HepG2 (cell line): Measurements from ENCODE around the gene PUM1. TPM values are rescaled to one million over a fixed set of nuclear protein-coding genes. Genes with fewer than 3 reads are reported as not detected.
A peak's percentile ranks its signal among the peaks of the same experiment; 100 is the strongest.

Source experiments
- ATAC-seq: fragments of 200-7000 bp; cut with Tn5 transposase; 3 replicates; pipeline ENCODE4 v1.9.1; 2020; ENCODE audit warnings: mild to moderate bottlenecking, moderate library complexity
- BruUV-seq: library from RNA; stranded (reverse); fragments of 400-500 nt; replicated peaks from 2 replicates; lab custom pipeline; 2021; lab: Mats Ljungman, UMichigan
- CTCF ChIA-PET: fragments of 300-600 bp; formaldehyde crosslinking; extraction: SDS; loops from one replicate; lab custom pipeline; 2021; ENCODE audit warnings: low total read pairs, inconsistent platforms, low intra/inter-chr PET ratio; lab: Yijun Ruan, JAX
- POLR2A ChIA-PET: fragments of 350-600 bp; sonication (Branson Sonifier 250); formaldehyde crosslinking; loops from one replicate; lab custom pipeline; 2020; ENCODE audit warnings: antibody characterized with exemption, inconsistent platforms; lab: Yijun Ruan, JAX
- DNase-seq: peaks from one replicate; pipeline ENCODE4 v3.0.0-alpha.2; 2015; ENCODE audit warnings: low spot score
- FAIRE-seq: peaks from 3 replicates; lab custom pipeline; 2011; peaks lifted over from hg19 to GRCh38; lab: Jason Lieb, UNC
- H2AFZ ChIP-seq: one replicate; pipeline ENCODE4 v1.6.1; 2011; ENCODE audit warnings: low read length, inconsistent platforms
- H3K27ac ChIP-seq: fragments of 300-600 bp; 3 replicates; pipeline ENCODE4 v1.8.0; 2011; ENCODE audit warnings: mixed run types, mild to moderate bottlenecking, mixed read lengths, low read length, inconsistent platforms; ENCODE audit not compliant: insufficient read depth; ENCODE audit errors: extremely low read length
- H3K27me3 ChIP-seq, 2 experiments: fragments of 200-600 bp in 1 of 2; 2 replicates in 1 of 2; 3 replicates in 1 of 2; pipeline versions ENCODE4 v1.6.0 to v1.8.0; 2011; ENCODE audit warnings: low read length in 2 of 2, mild to moderate bottlenecking in 2 of 2, moderate library complexity in 2 of 2, inconsistent platforms in 1 of 2; ENCODE audit not compliant: insufficient read depth in 2 of 2, control insufficient read depth in 1 of 2
- H3K36me3 ChIP-seq, 2 experiments: fragments of 200-600 bp in 1 of 2; replicated peaks in 1 of 2; 2 replicates in 1 of 2; 3 replicates in 1 of 2; pipeline versions ENCODE4 v1.5.1 to v1.8.0; 2011; ENCODE audit warnings: low read length in 2 of 2, inconsistent platforms in 1 of 2; ENCODE audit not compliant: insufficient read depth in 2 of 2, control insufficient read depth in 1 of 2
- H3K4me1 ChIP-seq: 2 replicates; pipeline ENCODE4 v1.5.1; 2012; ENCODE audit warnings: low read length, inconsistent platforms; ENCODE audit not compliant: insufficient read depth
- H3K4me2 ChIP-seq: 2 replicates; pipeline ENCODE4 v1.6.0; 2011; ENCODE audit warnings: low read depth, low read length, inconsistent platforms
- H3K4me3 ChIP-seq, 3 experiments: fragments of 200-600 bp in 1 of 3; sonication (generic), shearing (Covaris generic) in 1 of 3; replicated peaks in 1 of 3; 2 replicates each; pipeline ENCODE4 v1.5.1; 2011 to 2016; ENCODE audit warnings: low read length in 3 of 3, inconsistent platforms in 2 of 3, low read depth in 2 of 3, mild to moderate bottlenecking in 2 of 3, control low read depth in 1 of 3, mixed read lengths in 1 of 3; ENCODE audit not compliant: insufficient read depth in 1 of 3
- H3K79me2 ChIP-seq: one replicate; pipeline ENCODE4 v1.6.1; 2011; ENCODE audit warnings: low read length, inconsistent platforms; ENCODE audit not compliant: insufficient read depth
- H3K9ac ChIP-seq: 2 replicates; pipeline ENCODE4 v1.6.0; 2011; ENCODE audit warnings: mild to moderate bottlenecking, low read depth, low read length, inconsistent platforms; ENCODE audit not compliant: insufficient read depth
- H3K9me3 ChIP-seq: 2 replicates; pipeline ENCODE4 v1.5.1; 2012; ENCODE audit warnings: mild to moderate bottlenecking, low read length
- H4K20me1 ChIP-seq: 2 replicates; pipeline ENCODE4 v1.6.0; 2011; ENCODE audit warnings: inconsistent platforms, mild to moderate bottlenecking, low read length, moderate library complexity; ENCODE audit not compliant: insufficient read depth
- ARHGAP35 ChIP-seq: sonication (generic); formaldehyde crosslinking; IDR thresholded peaks from 2 replicates; pipeline ENCODE4 v1.9.0; 2022; ENCODE audit warnings: mild to moderate bottlenecking, inconsistent platforms, moderate library complexity, missing genetic modification reagents, borderline replicate concordance
- ATF7 ChIP-seq, 2 experiments: fragments of 450-650 bp in 1 of 2; sonication (generic) in 1 of 2; formaldehyde crosslinking in 1 of 2; IDR thresholded peaks; 2 replicates each; pipeline versions ENCODE4 v1.4.0 to v1.6.1; 2016 to 2020; ENCODE audit warnings: antibody characterized with exemption in 1 of 2, mild to moderate bottlenecking in 1 of 2, missing genetic modification reagents in 1 of 2
- DMAP1 ChIP-seq: IDR thresholded peaks from 2 replicates; pipeline ENCODE4 v1.6.1; 2016
- NFYB ChIP-seq: sonication (generic); formaldehyde crosslinking; IDR thresholded peaks from 2 replicates; pipeline ENCODE4 v1.4.0; 2020; ENCODE audit warnings: missing genetic modification reagents
- PHB2 ChIP-seq: fragments of 450-650 bp; IDR thresholded peaks from 2 replicates; pipeline ENCODE4 v1.6.1; 2018; ENCODE audit not compliant: partially characterized antibody
- THAP11 ChIP-seq: IDR thresholded peaks from 2 replicates; pipeline ENCODE4 v1.6.1; 2016; ENCODE audit warnings: missing biosample characterization, missing genetic modification reagents
- ZNF234 ChIP-seq: sonication (generic); formaldehyde crosslinking; conservative IDR thresholded peaks from 2 replicates; pipeline ENCODE4 v1.5.1; 2020; ENCODE audit warnings: mild to moderate bottlenecking, missing genetic modification reagents
- ZNF260 ChIP-seq: sonication (generic); formaldehyde crosslinking; IDR thresholded peaks from 2 replicates; pipeline ENCODE4 v1.4.0; 2020; ENCODE audit warnings: missing genetic modification reagents, low read depth, mild to moderate bottlenecking, borderline replicate concordance
- ZNF572 ChIP-seq: sonication (generic); formaldehyde crosslinking; IDR thresholded peaks from 2 replicates; pipeline ENCODE4 v1.5.1; 2020; ENCODE audit warnings: mild to moderate bottlenecking, missing genetic modification reagents
- ZNF660 ChIP-seq: sonication (generic); formaldehyde crosslinking; IDR thresholded peaks from 2 replicates; pipeline ENCODE4 v1.5.1; 2020; ENCODE audit warnings: mild to moderate bottlenecking, low read depth, missing genetic modification reagents, borderline replicate concordance
- ZNF775 ChIP-seq: sonication (generic); formaldehyde crosslinking; IDR thresholded peaks from 2 replicates; pipeline ENCODE4 v1.4.0; 2020; ENCODE audit warnings: missing genetic modification reagents, mild to moderate bottlenecking, moderate library complexity, borderline replicate concordance
- ZNF780A ChIP-seq: sonication (generic); formaldehyde crosslinking; IDR thresholded peaks from 2 replicates; pipeline ENCODE4 v1.8.0; 2022; ENCODE audit warnings: mild to moderate bottlenecking, missing genetic modification reagents, moderate library complexity
- ZNF790 ChIP-seq: sonication (generic); formaldehyde crosslinking; IDR thresholded peaks from 2 replicates; pipeline ENCODE4 v1.8.0; 2022; ENCODE audit warnings: missing genetic modification reagents, mild to moderate bottlenecking, borderline replicate concordance
- WGBS: methylation state at CpG from one replicate; pipeline ENCODE4 v1.1.6; 2017; ENCODE audit warnings: low lambda C conversion rate; 5-methylcytosine and 5-hydroxymethylcytosine counted together
- in situ Hi-C: cut with HindIII; loops from 2 replicates; pipeline ENCODE4 v1.10.0; 2017; ENCODE audit warnings: low pct_unique_long_range_greater_than_20kb; ENCODE audit not compliant: extremely low pct_ligation_motif_present
- intact Hi-C: fragments of 100-400 bp; cut with micrococcal nuclease; formaldehyde crosslinking; loops from one replicate; pipeline ENCODE4 v1.10.0; 2022; ENCODE audit not compliant: unreplicated experiment
- polyA plus RNA-seq, 8 experiments: library from polyadenylated mRNA; depleted of rRNA in 3 of 8; stranded (reverse) in 7 of 8; unstranded in 1 of 8; fragments of >200 nt; fragmentation: Illumina TruSeq in 4 of 8; extraction: Trizol in 4 of 8; gene quantifications; 2 replicates each; pipeline versions ENCODE4 v1.2.1 to v1.2.3, GENCODE V29; 2011 to 2016; ENCODE audit warnings: low read depth in 4 of 8, missing spikeins in 1 of 8, mixed read lengths in 1 of 8; ENCODE audit not compliant: insufficient read depth in 1 of 8
- total RNA-seq, 5 experiments: library from RNA; depleted of rRNA; stranded (reverse); fragments of >200 nt; fragmentation: Illumina TruSeq; extraction: Trizol; gene quantifications; 2 replicates each; pipeline ENCODE4 v1.2.3, GENCODE V29; 2016; ENCODE audit warnings: low read depth in 1 of 5
- TF ChIP-seq, protein P1 (sequence below): sonication (generic); formaldehyde crosslinking; IDR thresholded peaks from 2 replicates; pipeline ENCODE4 v1.4.0; 2020; ENCODE audit warnings: missing genetic modification reagents
- TF ChIP-seq, protein P2 (sequence below): sonication (generic); formaldehyde crosslinking; IDR thresholded peaks from 2 replicates; pipeline ENCODE4 v1.5.1; 2020; ENCODE audit warnings: mild to moderate bottlenecking, missing genetic modification reagents, moderate library complexity
- TF ChIP-seq, protein P3 (sequence below): IDR thresholded peaks from 2 replicates; pipeline ENCODE4 v1.6.1; 2012; ENCODE audit warnings: inconsistent platforms

PUM1 gene
- total and polyA plus RNA-seq, 2 of the 13 experiments (the other 11 are each of a cell fraction or from before 2014, with no cell fraction given), result 64.7 to 91.0 TPM

DNA sequence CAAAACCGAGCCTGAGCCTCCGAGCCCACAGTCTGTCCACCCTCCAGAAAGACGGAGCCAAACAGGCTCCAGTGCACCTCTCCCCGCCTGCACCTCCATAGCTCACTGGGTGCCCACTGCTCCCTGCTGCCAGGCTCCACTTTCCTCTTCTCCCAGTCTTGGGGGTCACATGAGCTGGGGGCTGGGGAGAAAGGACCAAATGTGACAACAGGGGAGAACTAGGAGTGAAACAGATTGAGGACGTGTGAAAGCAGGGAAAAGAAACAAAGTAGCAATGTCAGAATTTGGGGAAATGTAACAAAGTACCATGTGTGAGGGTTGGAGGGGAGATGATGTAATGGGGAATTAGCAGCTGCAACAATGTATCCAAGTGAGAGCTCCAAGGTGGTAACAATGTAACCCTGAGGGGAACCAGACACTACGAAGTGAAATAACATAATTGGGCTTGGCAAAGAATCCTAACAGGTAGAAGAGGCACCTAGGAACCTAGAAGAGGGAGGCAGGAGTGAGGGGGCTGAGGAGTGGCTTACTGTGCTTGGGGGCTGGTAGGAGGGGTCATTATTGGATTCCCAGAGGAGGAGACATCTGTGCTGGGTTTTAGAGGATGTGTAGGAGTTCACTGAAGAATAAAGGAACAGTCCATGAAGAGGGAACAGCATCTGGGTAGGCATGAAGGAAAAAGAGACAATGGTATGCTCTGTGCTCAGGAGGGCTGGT is 169.4 kb downstream of the PUM1 start:
- WGBS, result 15% methylated on average over 6 of the region's 6 CpGs
- in situ Hi-C loops, result no loop called here
- DNase-seq (no peak), FAIRE-seq (no peak), ATAC-seq (no peak)
- Histone ChIP-seq H4K20me1 (no peaks in the 10 kb centered on the region), H3K36me3 (no peaks in the 10 kb centered on the region), H3K4me1 (peaks cover 20% of the 10 kb centered on the region), H3K4me3 (no peak overlapping the region), H3K9me3 (no peaks in the 10 kb centered on the region), H3K9ac (no peak overlapping the region), H2AFZ (no peak overlapping the region), H3K27ac (no peak overlapping the region), H3K79me2 (no peaks in the 10 kb centered on the region), H3K4me2 (no peak overlapping the region), H3K27me3 (peaks cover 2 to 4% of the 10 kb centered on the region in 2 experiments; a peak in 2 of 5 replicates)
- ChIA-PET POLR2A (no interaction called here), CTCF (no interaction called here)
- intact Hi-C loops, result no loop called here
- TF ChIP-seq ATF7 (IDR thresholded peaks at IDR 0.05) (peak; percentile 19; the same call in 1 of the 2 replicates), ATF7 (CRISPR knock-in tag; IDR thresholded peaks at IDR 0.05) (no peak), ZNF260 (no peak), PHB2 (no peak), ARHGAP35 (CRISPR knock-in tag) (no peak), ZNF234 (CRISPR knock-in tag) (no peak), DMAP1 (no peak)
- no TSS peak for BruUV-seq

DNA sequence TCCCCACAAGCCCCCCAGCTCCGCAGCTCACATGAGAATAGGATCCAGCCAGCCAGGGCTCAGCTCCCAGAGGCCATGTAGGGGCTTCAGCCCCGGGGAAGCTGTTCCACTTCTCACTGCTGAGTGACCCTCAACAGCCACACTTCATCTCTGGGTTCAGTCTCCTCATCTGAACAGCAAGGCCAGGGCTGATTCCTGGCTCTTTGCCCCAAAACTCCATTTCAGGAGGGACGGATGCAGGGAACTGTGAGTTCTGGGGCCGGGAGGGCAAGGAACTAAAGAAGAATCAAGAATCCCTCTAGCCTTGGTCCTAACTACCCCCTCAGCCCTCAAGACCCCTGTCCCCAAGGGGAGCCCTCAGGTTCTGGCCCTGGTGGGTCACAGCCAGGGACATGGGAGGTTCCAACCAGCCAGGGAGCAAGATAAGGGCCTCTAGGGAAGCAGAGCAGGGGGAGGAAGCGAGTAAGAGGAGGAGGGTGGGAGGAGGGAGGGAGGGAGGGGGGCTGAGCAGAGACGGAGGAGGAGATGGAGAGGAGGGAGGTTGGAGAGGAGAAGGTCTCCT is 170.1 kb downstream of the PUM1 start:
- ChIA-PET POLR2A (no interaction called here), CTCF (no interaction called here)
- BruUV-seq, result no TSS peak
- Histone ChIP-seq H3K9ac (no peak overlapping the region), H2AFZ (no peak overlapping the region), H3K27me3 (peaks cover 2 to 4% of the 10 kb centered on the region in 2 experiments; a peak in 2 of 5 replicates), H3K27ac (no peak overlapping the region), H3K36me3 (no peaks in the 10 kb centered on the region), H3K9me3 (no peaks in the 10 kb centered on the region), H3K4me3 (no peak overlapping the region), H3K4me2 (no peak overlapping the region), H3K4me1 (peaks cover 25% of the 10 kb centered on the region), H3K79me2 (no peaks in the 10 kb centered on the region), H4K20me1 (no peaks in the 10 kb centered on the region)
- WGBS, result 12% methylated on average over 5 of the region's 6 CpGs
- intact Hi-C loops, result no loop called here
- DNase-seq, result no peak
- FAIRE-seq, result no peak
- no peak for ATAC-seq
- in situ Hi-C loops, result no loop called here
- TF ChIP-seq, protein P1, sequence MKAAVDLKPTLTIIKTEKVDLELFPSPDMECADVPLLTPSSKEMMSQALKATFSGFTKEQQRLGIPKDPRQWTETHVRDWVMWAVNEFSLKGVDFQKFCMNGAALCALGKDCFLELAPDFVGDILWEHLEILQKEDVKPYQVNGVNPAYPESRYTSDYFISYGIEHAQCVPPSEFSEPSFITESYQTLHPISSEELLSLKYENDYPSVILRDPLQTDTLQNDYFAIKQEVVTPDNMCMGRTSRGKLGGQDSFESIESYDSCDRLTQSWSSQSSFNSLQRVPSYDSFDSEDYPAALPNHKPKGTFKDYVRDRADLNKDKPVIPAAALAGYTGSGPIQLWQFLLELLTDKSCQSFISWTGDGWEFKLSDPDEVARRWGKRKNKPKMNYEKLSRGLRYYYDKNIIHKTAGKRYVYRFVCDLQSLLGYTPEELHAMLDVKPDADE, result no peak
- TF ChIP-seq NFYB (CRISPR knock-in tag) (no peak), ZNF660 (CRISPR knock-in tag) (no peak), ZNF790 (no peak), ZNF572 (CRISPR knock-in tag) (no peak), THAP11 (no peak), ZNF775 (CRISPR knock-in tag) (no peak), ZNF780A (no peak)
- TF ChIP-seq, protein P2, sequence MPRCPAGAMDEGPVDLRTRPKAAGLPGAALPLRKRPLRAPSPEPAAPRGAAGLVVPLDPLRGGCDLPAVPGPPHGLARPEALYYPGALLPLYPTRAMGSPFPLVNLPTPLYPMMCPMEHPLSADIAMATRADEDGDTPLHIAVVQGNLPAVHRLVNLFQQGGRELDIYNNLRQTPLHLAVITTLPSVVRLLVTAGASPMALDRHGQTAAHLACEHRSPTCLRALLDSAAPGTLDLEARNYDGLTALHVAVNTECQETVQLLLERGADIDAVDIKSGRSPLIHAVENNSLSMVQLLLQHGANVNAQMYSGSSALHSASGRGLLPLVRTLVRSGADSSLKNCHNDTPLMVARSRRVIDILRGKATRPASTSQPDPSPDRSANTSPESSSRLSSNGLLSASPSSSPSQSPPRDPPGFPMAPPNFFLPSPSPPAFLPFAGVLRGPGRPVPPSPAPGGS (CRISPR knock-in tag), result no peak
- TF ChIP-seq, protein P3, sequence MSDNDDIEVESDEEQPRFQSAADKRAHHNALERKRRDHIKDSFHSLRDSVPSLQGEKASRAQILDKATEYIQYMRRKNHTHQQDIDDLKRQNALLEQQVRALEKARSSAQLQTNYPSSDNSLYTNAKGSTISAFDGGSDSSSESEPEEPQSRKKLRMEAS, result no peak
